ENCODE results near the gene CORO6. TPM values are rescaled to one million over a fixed set of nuclear protein-coding genes. Genes with fewer than 3 reads are reported as not detected.
A peak's percentile ranks its signal among the peaks of the same experiment; 100 is the strongest.
"Not testable (repeated sequence)": the region's sequence is repeated elsewhere in the genome, so short reads cannot be mapped to it uniquely, and the experiment has no call there.

The CORO6 gene
- total RNA-seq (2014; rRNA removed; shearing (Covaris generic)), result 0.14 and 1.2 TPM in 2 replicates

DNA sequence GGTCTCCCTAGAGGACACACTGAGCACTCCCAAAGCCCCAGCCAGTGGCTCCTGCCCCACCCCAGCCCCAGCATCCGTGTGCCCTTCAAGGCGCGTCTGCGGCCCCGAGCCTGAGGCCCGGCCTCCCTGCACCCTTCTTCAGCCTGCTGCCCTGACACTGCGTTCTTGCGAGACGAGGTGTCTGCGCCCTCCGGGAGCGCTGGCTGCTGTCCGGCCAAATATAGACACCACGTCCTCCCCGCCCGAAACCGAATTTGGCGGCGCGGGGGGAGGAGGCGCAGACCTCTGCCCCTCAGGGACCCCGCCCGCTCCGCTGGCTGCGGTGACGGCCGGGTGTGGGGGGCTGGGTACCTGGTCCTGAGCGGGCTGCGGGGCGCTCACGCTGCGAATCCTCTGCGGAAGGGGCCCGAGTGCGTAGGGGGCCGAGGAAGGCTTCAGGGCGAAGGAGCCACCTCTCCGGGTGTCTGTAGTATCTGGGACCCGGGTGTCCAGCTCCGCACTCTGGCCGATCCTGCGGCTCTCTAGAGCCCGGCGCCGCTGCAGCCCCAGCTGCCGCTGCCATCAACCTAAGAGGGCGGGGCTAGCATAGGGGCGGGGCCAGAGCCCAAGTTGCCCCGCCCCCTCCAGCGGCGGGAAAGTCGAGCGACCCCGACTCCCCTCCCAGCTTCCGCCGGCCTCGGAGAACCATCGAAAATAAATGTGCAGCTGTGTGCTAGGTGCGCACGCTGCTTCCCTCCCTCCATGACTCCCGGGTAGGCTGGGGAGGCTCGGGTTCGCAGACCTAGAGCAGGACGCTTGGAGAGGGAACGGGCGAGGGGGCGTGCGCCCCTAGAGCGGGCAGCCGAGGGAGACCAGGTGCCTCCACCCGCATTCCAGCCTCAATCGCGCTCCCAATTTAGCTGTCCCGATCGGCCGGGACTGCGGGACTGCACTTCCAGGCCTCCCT lies at the start of gene CORO6:
CORO6 (minus strand) TSS at position 576 of the 946 bp plus-strand sequence. CDS start 1,491 bp downstream, outside the sequence.
- no peak for DNase-seq (ENCODE audit: low spot score)

DNA sequence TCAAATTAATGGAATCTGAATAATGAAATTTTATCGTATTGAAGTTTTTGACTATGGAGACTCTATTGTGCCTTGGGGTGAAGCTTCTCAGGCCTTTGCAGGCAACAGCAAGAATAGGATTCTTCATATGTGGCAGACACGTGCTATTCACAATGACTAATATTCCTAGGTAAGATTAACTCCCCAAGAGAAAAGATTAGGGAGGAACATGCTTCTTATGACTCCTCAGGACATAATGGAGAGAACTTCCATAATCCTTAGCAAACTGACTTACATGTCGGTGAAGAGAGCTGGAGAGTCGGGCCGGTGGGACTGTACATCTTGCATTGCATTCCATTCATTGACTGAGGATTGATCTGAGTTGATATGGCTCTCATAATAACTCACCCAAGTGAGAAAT lies 48.9 kb upstream of the CORO6 start:
- no peak for DNase-seq (ENCODE audit: low spot score)

DNA sequence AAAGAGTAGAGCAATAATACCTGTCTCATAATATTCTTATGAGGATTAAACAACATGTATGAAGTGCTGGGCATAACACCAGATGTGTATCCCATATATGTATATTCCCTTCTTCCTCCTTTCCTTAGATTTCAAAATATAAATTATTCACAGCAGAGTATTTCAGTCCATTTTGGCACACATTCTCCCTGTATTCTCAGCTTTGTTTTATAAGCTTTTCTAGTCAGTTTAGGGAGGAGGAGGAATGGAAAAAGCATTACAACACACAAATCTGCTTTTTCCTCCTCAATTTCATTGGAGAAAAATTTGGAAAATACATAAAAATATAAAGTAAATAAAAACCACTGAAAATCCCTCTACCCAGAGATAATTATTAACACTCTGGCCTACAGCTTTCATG lies 46.6 kb upstream of the CORO6 start:
- no peak for DNase-seq (ENCODE audit: low spot score)

DNA sequence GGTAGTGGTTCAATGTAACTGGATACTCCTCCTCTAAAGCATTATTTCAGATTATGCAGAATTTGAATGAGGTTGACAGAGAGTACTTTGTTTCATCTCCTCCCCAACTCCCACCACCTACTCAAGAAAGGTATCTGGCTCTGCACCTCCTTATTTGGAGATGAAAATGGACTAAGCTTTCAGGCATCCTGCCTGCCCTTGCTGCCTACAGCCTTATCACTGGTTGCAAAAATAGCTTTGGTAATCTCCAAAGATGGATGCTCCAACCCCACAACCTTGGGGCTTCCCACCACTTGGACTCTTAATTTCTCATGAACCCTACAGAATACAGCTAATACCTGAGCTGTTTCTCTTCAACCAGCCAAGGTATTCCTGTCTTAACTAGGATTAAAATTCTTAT lies 45.3 kb upstream of the CORO6 start:
- no peak for DNase-seq (ENCODE audit: low spot score)

DNA sequence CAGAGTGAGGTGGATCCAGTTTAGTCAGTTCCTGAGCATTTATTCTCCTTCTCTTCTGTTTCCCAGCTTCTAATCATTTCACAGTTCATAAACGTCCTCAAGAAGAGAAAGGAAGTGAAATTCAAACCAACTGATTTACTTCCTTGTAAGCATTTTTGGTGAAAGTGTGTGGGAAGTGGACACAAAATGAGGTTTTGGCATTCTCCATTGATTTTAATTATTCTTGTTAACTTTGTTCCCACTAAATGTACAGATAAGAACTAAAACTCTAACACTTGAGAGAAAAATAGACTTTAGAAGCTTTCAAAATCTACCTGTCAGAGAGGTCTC lies 42.7 kb upstream of the CORO6 start:
- no peak for DNase-seq (ENCODE audit: low spot score)

DNA sequence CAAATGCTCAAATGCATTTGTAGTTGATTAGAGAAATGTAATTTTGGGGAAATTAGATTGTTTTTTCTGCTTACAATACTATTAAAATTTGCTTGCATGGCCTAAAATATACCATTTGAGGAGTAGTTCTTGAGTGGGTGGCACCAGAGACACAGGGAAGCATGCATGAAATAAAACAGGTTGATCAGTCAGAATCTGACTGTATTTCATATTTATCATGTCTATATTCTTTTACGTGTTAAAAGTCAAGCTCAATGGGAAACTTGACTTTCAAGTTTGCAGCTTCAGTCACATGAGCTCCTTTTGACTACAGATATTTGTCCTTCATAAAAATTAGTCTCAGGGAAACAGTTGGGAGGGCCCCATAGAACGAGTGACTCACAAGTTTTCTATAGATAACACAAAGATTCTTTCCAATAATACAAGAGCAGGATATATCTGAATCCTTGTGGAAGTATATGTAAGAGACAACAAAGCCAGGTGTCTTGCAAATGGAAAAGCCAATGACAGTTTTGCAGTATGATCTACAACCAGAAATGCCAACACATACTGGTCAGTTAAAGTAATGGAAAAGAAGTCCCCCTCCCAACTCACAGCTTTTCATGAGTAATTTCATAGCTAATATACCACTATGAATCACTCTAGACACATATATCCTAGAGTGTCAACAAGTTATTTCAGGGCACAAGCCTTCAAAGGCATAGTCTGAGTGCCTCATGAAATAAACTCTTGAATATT lies 42.2 kb upstream of the CORO6 start:
- DNase-seq (ENCODE audit: low spot score), result no peak

DNA sequence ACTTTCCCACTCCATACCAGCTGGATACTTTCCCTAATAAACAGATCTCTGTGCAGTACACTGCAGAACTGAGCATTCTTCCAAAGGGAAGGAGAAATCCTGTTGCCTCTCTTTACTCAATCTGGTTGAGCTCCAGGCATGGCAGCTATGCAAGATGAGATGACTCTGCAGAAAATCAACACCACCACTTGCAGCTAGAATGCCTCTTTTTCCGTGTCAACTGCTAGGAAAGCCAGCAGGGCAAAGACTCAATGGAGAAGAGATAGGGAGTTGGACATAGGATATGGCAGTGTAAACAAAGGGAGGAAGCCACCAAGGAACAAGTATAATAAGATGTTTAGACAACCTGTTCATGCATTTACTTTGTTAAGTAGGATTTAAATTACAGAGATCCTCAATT lies 40.4 kb upstream of the CORO6 start:
- DNase-seq (ENCODE audit: low spot score), result peak; percentile 48

DNA sequence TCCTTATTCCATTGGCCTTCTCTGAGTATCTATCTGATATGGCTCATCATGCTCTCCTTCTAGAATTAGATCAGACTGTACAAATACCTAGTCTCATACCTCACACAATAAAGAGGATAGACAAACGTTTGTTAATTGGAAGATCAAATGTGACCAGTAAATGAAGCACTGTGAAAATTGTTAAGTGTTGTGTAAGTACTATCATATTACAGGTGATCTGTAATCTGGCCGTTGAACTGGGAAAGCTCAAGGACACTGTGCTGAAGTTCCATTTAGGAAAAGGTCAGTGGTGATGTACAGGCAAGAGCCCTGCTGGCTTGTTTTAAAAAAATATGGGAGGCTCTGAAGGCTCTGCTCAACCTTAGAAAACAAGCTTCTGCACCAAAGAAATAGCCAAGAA lies 38.5 kb upstream of the CORO6 start:
- no peak for DNase-seq (ENCODE audit: low spot score)

DNA sequence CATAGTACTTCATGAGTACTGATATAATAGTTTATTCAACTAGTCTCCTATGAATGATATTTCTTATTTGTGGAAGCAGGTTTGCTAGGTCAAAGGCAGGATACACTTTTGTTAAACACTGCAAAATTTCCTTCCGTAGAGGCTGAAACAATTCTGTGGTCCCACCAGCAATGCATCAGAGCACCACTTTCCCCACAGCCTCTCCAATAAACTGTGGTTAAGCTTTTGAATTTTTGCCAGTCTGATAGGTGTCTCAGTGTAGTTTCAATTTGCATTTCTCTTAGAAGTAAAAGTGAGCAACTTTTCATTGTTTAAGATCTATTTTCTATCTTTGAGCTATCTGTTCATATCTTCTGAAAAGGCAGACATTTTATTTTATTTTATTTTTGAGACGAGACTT lies 36.4 kb upstream of the CORO6 start:
- DNase-seq (ENCODE audit: low spot score), result peak; percentile 39

DNA sequence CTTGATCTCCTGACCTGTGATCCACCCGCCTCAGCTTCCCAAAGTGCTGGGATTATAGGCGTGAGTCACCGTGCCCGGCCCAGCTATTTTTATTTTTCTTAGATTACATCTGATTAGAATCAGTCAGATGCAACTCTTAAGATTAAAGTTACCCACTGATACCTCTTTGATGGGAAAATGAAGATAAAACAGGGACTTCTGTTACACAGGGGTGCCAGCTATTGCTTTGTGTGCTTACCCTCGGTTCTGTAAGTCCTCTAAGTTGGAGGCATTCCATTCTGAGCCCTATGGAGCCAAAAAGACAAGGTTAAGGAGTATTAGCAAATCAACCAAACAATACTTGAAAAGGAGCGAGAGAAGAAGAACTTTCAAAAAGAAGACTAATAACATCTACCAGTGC lies 32.6 kb upstream of the CORO6 start:
- no peak for DNase-seq (ENCODE audit: low spot score)

DNA sequence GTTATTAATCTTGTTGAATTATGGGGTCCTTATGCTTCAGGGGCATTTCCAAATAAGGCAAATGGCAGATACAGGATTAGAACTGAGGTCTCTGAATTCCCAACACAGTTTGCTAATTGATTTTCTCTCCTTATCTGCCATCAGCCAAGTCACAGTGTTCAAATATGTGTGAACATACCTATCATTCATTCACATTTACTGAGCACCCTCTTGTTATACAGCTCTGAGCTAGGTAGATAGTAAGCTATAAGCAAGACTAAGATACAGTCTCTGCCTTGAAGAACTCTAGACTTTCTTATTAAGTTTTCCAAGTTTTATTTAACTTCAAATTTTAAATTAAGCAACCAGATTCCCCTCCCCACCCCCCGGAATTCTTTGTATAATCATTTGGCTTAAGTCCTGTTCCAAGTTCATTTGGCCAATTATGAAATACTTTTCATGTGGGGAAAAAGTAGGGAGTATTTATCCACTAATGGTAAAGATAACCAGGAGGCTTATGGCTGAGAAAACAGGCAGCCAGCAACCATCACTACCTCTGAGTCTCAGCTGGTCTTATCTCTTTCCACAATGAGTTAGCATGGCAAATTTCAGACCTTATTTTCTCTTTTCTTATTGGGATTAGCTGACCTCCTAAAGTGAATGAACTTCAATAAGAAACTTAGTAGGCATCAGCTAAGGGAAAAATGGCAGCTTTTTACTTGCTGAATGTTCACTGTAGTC lies 31.4 kb upstream of the CORO6 start:
- no peak for DNase-seq (ENCODE audit: low spot score)

DNA sequence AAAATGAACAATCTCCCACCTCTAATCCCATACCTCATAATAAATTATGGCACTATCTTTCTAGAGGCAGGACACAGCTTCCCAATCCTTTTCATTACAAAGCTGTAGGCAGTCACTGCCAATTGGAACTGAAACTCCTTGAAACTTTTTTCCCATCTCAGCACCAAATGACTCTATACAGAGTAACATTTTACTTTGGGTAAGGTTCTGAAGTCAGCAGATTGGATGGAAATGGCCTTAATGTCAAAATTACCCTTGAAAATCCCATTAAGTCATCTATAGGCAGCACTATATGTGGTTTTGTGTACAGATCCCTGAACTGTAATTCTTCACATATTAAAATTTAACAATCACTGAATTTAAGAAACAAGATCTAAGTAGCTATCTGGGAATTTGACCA lies 30.3 kb upstream of the CORO6 start:
- DNase-seq (ENCODE audit: low spot score), result no peak

DNA sequence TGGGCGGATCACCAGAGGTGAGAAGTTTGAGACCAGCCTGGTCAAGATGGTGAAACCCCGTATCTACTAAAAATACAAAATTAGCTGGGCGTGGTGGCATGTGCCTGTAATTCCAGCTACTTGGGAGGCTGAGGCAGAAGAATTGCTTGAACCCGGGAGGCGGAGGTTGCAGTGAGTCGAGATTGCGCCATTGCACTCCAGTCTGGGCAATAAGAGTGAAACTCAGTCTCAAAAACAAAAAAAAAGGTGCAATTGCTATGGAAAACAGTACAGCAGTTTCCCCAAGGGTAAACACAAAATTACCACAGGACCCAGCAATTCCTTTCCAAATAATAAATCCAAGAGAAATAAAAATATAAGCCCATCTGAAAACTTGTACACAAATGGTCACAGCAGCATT lies 29.2 kb upstream of the CORO6 start:
- DNase-seq (ENCODE audit: low spot score), result not testable (repeated sequence)

DNA sequence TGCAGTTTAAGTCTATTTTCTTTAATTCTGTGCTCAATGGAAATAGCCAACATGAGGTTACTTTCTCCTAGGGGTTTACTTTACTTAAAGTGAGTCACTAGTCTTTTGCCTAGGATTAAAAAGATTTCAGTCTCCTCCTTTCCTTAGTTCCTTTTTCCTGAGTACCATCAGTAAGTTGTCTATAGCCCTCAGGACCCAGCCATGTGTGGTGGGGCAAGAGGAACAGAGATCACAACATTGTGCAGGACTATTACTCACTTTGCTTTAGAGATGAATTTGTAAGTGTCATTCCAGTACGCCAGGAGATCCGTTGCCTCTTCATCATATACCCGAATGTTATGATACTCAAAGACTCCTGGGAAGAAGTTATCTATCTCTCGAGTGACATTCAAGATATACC lies 27.7 kb upstream of the CORO6 start:
- DNase-seq (ENCODE audit: low spot score), result no peak

DNA sequence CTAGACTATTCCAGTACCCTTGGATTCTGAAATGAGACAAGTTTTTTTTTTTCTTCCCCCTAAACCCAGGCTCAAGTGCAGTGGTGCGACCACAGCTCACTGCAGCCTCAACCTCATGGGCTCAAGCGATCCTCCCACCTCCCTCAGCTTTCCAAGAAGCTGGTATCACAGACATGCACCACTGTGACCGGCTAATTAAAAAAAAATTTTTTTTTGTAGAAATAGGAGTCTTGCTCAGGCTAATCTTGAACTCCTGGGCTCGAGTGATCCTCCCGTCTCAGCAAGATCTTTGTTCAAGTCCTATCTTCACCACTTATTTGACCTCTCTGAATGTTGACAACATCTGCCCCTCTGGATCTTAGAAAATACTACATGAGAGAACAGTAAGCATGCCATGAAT lies 26.6 kb upstream of the CORO6 start:
- DNase-seq (ENCODE audit: low spot score), result no peak

DNA sequence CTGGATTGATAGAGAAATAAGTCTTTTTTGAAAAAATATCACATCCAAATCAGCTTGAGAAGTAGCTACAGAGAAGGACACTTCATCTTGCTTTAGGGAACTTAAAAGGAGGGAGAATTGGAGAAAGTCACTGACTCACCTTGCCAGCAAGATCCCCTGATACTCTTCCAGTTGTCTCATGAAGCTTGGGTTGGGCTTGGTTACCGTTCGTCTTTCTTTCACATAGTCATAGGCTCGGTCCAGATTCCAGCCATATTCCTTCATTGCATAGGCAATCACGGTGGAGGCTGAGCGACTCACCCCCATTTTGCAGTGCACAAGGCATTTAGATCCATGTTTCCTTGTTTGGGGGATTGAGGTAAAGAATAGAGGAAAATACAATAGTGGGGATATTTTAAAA lies 25.3 kb upstream of the CORO6 start:
- DNase-seq (ENCODE audit: low spot score), result no peak

DNA sequence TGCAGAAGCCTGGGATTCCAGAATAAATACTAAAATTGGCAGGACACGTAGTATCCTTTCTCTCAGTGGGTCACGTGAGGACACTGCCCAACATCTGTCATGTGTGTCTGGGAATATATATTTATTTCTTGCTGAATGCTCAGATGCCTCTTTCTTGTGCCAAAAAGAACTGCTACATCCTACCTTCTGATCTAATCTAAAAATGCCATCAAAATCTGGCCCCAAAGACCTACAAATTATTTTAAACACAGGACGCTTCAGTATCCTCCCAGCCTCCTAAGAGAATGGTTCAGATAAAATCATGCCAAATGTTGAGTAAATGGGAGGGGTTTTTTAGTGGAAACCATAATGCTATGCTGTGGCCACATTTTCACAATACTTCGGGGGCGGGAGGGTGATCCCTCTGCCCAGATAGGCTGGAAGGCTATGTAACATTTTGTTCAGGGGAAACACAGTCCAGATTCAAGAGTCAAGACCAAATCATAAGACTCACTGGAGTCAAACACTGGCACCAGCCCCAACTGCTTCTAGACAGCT lies 22.9 kb upstream of the CORO6 start:
- DNase-seq (ENCODE audit: low spot score), result no peak

DNA sequence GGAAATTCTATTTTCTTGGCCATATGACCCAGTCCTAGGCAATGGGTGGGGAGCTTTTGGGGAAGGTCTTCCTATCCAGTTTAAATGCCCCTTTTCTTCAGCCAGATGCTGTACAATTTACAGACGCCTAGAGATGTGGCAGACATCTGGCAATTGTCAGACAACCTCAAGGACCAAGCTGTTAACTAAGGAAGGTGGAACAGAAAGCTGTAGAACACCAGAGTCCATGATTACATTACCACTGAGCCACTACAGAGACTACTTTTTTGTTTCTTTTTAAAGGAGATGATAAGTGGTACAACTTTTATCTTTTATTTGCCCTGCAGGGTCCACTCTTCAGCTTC lies 21.1 kb upstream of the CORO6 start:
- no peak for DNase-seq (ENCODE audit: low spot score)

DNA sequence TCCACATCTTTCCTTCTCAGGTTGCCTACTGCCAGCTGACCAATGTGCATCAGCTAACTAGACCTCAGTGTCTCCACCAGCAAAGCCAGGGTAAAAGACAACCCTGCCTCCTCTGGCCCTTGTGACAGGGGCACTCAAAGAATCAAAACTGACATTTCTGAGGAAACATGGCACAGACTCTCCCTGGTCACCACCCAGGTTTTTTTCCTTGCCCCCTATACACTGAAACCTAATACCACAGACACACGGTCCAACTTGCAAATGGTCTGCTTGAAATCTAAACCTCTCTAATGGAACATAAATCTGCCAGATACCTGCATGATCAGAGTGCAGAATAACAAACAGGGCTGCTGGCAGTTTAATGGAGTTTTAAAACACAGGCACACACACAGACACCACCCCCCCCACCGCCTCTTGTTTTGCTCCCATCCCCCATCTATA lies 19.5 kb upstream of the CORO6 start:
- no peak for DNase-seq (ENCODE audit: low spot score)

DNA sequence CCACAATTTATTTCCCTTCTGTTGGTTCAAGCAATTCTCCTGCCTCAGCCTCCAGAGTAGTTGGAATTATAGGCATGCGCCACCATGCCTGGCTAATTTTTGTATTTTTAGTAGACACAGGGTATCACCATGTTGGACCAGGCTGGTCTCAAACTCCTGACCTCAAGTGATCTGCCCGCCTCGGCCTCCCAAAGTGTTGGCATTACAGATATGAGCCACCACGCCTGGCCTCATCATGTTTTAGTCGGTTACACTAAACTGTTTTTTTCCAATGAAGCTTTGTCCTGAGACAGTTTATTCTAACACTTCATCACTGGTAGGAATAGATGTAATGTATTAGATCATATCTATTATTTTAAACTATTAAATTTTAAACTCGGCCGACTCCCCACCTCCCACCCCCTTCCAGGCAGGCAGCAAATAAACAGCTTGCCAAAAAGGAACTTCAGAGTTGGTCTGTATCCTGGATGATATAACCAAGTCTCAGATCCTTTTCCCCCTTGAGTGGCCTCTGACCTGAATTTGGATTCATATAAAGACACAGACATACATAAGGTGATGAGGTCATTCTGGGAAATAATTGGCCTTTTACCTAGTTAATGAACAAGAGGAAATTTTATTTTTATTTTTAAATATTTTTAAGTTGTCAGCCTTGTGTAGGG lies 18.4 kb upstream of the CORO6 start:
- no peak for DNase-seq (ENCODE audit: low spot score)

DNA sequence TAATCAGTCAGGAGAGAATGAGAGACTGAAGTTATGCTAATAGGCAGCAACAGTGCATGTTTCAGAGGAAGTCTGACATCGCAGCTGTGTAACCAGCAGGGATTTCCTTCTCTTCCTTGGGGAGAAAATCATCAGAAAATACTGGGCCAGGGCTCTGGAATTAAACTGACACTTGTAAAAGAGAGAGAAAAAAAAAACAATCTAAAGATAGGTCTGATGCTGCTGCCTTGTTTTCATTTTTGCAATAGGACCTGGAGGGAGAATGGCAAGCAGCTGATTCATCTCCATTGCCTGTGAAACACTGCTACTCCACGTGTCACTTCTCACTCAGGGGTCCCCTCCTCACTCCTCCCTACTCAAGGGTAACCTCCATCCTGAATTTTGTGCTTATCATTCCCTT lies 17.7 kb upstream of the CORO6 start:
- no peak for DNase-seq (ENCODE audit: low spot score)

DNA sequence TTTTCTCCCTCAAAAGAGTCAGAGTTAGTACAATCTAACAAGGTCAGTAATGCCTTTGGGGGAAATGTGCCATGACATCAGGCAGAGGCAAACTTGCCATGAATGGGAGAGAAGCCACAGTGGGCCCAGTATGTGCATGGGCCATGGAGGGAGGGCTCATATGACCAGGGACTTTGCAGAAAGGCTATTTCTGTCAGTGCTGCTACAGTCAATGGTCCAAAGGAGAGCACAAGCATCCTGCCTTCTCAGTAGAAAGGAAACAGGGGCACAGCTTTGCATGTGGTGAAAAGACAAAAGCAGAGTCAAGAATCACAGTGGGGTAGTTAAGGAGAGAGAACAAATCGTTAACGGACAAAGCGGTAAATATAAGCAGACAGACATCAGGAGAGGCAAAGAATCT lies 11.2 kb upstream of the CORO6 start:
- no peak for DNase-seq (ENCODE audit: low spot score)
